ENCODE measurements around the gene SLC30A2.

Gene SLC30A2

GRCh38 chr1:26035959-26036755, 9.8 kb downstream of the SLC30A2 start (continued):
- peak; percentile 68 for TF ChIP-seq PRDM10 (tag by site-specific recombination; IDR thresholded peaks at IDR 0.05)
- TF ChIP-seq ZBTB26 (tag by site-specific recombination; optimal IDR thresholded peaks at IDR 0.05), result peak; percentile 42
- TF ChIP-seq ZSCAN30 (tag by site-specific recombination; IDR thresholded peaks at IDR 0.05), result peak; percentile 72; the same call in 1 of the 2 replicates
- no peak for TF ChIP-seq ZNF777 (tag by site-specific recombination; IDR thresholded peaks at IDR 0.05; ENCODE audit: borderline replicate concordance)
- TF ChIP-seq ZNF645 (tag by site-specific recombination; IDR thresholded peaks at IDR 0.05), result no peak
- peak; percentile 41 for TF ChIP-seq ZFHX2 (tag by site-specific recombination; conservative IDR thresholded peaks at IDR 0.05)
- no peak for TF ChIP-seq ZBTB10 (tag by site-specific recombination; IDR thresholded peaks at IDR 0.05)
- TF ChIP-seq ZBTB17 (tag by site-specific recombination; IDR thresholded peaks at IDR 0.05), result 0 out of 2 replicates have a peak, but pooled peaks have one; percentile 7
- TF ChIP-seq EGR2 (tag by site-specific recombination; IDR thresholded peaks at IDR 0.05; ENCODE audit: low read depth), result peak; percentile 29; the same call in 1 of the 2 replicates
- peak; percentile 53; the same call in 1 of the 2 replicates for TF ChIP-seq ZNF692 (tag by site-specific recombination; IDR thresholded peaks at IDR 0.05)
- TF ChIP-seq PATZ1 (tag by site-specific recombination; IDR thresholded peaks at IDR 0.05), result peak; percentile 69
- peak; percentile 58 for TF ChIP-seq KLF1 (tag by site-specific recombination; IDR thresholded peaks at IDR 0.05)
- peak; percentile 32; the same call in 1 of the 2 replicates for TF ChIP-seq ZNF391 (tag by site-specific recombination; IDR thresholded peaks at IDR 0.05; ENCODE audit: borderline replicate concordance, low read depth)
- TF ChIP-seq BCL11B (tag by site-specific recombination; IDR thresholded peaks at IDR 0.05; ENCODE audit: low read depth), result 0 out of 2 replicates have a peak, but pooled peaks have one; percentile 26
- TF ChIP-seq SP7 (tag by site-specific recombination; IDR thresholded peaks at IDR 0.05), result peak; percentile 32; the same call in 1 of the 2 replicates
- no peak for TF ChIP-seq ZNF174 (tag by site-specific recombination; IDR thresholded peaks at IDR 0.05)
- TF ChIP-seq IKZF3 (tag by site-specific recombination; IDR thresholded peaks at IDR 0.05), result peak; percentile 71
